Fibroblast of skin of abdomen (primary cell): ENCODE data around the gene AFF4.

Source experiments
- DNase-seq: peaks from one replicate; pipeline ENCODE4 v3.0.0-alpha.2; 2013

The AFF4 gene

GRCh38 chr5:132854301-132854700 lies 109.1 kb downstream of the AFF4 start:
- DNase-seq, result no peak

GRCh38 chr5:132853790-132854189 lies 109.6 kb downstream of the AFF4 start:
- DNase-seq, result no peak

DNA sequence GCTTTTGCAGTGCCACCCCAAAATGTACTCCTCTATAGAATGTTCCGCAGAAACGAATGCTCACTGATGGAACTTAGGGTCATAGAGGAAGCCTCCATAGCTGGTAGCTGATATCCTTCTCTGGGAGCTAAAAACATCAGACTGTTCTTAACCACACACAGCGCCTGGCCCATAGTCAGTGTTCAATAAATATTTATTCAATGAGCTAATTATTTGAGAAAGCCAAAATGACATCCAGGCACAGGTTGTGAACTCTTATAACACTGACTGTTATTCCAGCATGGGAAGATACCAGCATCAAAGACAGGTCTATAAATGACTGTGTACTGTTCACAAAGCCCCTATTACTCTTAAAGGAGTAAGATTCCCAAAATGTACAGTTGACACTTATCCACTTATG lies 110.1 kb downstream of the AFF4 start:
- DNase-seq, result no peak

DNA sequence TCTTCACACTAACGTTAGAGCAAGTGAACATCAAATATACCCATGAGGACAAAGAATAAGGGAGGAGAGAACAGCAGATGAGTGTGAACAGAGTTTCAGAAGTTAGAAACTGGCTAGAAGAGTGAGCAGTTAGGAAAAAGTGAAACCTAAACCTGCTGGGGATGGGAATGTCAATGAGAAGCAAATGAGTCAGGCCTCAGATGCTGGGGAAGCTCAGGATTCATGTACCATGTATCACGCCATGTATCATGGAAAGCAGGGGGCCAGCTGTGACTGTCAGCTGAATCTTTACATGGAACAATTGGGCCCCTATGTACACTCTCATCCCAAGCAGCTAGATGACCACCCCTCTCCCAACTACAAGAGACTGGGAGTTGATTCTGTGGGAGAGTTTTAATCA lies 113.4 kb downstream of the AFF4 start:
- DNase-seq, result peak; percentile 55

DNA sequence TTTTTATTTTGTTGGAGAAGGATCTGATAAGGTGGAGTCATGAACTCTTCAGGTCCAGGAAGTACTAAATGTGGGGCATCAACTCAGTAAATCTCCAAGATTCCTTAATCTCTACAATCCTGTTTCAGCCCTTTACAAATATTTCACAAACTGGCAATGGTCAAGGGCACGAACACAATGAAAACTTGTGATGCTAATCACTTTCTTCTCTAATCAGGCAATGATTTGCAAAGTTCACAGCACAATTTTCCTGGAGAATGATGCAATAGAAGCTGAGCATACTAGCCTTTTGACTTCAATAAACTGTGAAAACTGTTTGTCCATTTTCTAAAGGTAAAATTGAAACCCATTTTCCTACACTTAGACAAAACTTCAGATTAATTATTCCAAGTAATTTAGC lies 114.1 kb downstream of the AFF4 start:
- no peak for DNase-seq

DNA sequence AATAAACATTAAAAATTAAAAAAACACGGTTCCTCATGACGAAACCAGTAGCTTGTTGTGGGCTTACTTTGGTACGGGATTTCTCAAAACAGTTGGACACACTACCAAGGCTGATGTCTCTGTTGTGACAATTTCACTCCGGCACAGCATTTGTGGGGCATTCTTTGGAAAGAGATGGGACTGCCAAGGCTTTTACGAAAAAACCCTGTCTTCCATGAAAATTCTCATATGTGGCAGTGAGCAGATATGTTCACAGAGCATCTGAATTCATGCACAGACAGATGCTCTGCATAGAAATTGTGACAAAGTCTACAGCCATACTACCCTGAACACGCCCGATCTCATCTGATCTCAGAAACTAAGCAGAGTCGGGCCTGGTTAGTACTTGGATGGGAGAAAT lies 115.2 kb downstream of the AFF4 start:
- no peak for DNase-seq

DNA sequence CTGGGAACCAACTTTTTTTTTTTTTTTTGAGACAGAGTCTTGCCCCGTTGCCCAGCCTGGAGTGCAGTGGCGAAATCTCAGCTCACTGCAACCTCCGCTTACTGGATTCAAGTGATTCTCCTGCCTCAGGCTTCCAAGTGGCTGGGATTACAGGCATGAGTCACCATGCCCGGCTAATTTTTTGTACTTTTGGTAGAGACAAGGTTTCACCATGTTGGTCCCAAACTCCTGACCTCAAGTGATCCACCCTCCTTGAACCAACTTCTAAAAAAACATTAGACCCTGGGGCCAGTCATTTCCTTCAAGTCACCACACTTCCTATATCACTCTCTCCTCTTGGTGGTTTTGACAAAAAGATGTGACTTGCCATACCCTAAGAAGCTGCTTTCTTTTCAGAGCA lies 122.1 kb downstream of the AFF4 start:
- DNase-seq, result no peak

GRCh38 chr5:132840896-132841295 lies 122.5 kb downstream of the AFF4 start:
- no peak for DNase-seq

- DNase-seq, result no peak
Measured at GRCh38 chr5:132840313-132840712, 123.1 kb downstream of the AFF4 start.

DNA sequence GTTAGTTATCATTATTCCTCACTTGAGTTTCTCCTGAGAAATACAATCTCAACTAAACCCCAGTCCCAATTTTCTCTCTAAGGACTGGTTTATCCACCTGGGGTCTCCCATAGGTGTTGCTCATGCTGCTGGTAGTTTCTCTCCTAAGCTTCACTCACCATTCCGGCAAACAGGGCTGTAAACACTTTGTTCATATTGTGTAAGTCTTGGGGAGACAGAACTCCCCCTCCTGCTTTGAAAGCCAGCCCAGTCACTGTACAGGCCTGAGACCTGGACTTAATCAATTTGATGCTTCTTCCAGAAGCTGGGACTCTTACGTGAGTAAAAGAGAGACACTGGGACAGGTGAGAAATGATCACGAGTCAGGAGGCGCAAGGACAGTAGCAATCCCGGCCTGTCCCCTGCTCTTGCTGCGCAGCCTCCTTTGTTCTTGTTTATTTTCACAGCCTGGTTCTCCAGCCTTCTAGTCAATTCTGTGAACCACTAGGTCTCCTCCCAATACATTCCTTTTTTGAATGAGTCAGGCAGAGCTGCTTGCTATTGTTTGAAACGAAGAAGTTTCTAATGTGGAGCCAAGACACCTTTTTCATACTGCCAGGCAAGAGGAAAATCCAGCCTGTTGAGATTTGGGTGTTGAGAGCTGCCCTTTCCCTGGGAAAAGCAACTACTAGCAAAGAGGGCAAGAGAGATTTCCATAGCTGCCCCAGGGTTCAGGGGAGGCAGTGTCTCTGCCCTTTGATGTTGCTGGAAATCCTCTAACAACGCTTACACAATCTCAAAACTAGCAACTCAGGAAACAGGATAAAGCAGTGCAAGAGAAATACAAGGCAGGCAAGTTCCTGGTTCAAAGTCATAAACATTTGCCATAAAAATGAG lies 123.8 kb downstream of the AFF4 start:
- peak; percentile 54 for DNase-seq

DNA sequence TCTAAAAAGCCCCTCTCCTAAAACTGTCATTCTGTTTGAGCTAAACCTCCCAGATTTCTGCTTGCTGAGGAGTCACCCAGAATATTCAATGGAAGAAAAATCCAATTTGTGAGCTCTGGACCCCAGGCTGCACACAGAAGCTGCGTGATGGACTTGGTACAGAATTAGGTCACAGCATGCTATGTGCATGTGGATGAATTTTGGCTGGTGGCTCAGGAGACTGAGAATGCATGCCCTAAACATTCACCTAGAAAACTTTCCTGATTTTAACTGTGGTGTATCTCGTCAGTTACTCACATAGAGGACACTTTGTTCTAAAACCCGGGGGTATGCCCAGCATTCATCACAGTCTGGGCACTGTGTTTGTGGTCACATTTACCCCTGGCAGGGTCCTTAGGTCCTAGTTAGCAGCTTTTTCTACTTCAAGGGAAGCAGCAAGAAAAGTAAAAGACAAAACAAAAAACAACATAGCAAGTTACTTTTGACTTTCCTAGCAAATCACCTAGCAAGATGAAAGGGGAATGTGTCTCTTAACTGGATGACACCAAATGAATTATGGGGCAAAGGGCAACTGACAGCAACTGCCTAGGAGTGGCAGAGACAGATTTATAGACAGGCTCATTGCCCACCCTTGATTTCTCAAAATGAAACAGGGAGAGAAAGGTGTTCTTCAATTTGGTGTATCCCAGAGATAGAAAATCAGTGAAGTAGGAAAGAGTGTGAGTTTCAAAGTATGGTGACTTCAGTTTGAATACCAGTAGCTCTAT lies 124.7 kb downstream of the AFF4 start:
- no peak for DNase-seq

DNA sequence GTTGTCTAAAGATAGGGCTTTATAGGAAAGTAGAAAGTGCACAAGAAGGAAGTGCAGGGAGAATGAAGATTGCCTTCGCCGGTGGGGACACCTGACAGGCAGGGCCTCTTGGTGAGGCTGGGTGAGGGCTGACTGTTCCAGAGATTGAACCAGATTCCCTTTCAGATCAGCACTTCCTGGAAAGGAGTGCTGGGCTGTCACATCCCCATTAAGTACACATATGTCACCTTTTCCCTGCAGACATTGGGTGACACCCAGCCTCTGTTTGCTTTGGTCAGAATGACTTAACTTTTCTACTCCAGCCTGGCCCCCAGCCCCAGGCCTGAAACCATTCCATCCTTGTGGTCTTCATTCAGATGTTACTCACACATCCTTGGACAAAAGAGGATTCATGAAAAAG lies 125.6 kb downstream of the AFF4 start:
- DNase-seq, result no peak

DNA sequence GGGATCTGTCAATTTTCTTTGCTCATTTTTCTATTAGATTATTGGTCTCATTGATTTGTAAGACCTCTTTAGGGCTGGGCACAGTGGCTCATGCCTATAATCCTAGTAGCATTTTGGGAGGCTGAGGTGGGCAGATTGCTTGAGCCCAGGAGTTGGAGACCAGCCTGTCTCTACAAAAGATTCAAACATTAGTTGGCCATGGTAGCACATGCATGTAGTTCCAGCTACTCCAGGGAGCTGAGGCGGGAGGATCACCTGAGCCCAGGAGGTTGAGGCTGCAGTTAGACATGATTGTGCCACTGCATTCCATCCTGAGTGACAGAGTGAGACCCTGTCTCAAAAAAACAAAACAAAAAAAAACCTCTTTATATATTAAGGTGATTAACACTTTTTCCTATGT lies 126.6 kb downstream of the AFF4 start:
- no peak for DNase-seq

- no peak for DNase-seq
Measured at GRCh38 chr5:132834057-132834456, 129.4 kb downstream of the AFF4 start.

GRCh38 chr5:132832612-132833011 lies 130.8 kb downstream of the AFF4 start:
- no peak for DNase-seq

DNA sequence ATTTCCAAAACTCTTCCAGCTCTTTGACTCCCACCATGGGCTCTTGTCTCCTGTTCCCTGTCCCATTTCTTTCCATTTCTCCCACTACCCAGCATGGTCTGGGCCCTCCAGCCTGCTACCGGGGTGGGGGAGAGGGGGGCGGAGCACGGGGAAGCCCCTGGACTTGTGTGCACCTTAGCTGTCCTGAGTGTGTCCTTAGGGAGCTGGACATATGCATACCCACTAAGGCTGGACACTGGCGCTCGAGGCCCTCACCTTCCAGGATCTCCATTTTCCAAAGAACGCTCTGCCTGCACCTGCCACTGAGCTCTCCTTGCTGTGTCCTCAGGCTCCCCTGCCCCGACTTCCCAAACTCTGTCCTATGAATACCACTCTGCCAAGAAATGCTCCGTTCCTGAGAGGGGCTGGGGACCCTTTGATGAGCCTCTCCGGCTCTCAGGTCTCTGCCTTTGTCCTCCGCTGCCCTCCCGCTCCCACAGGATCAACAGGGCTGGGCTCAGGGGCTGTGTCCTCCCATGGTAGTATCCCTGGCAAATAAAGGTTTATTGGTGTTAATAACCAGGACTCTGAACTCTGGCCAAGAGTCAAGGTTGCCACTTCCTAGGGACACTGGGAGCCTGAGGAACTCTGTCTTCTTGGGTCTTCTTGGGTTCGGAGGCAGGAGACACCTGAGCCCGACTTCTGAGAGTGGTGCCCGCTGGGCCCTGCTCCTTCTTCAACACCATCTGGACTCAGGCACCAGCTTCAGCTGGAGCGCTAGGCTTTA lies 132.2 kb downstream of the AFF4 start:
- DNase-seq, result no peak

GRCh38 chr5:132830436-132831094 lies 132.9 kb downstream of the AFF4 start, which contains the start of gene SHROOM1:
TSS of gene SHROOM1 (minus strand) at chr5:132830647. CDS start at chr5:132826140, 4,507 bp downstream.
- DNase-seq, result no peak

- peak; percentile 63 for DNase-seq
Measured at GRCh38 chr5:132829742-132830435, 133.5 kb downstream of the AFF4 start.

- no peak for DNase-seq
Measured at GRCh38 chr5:132828846-132829494, 134.5 kb downstream of the AFF4 start.

DNA sequence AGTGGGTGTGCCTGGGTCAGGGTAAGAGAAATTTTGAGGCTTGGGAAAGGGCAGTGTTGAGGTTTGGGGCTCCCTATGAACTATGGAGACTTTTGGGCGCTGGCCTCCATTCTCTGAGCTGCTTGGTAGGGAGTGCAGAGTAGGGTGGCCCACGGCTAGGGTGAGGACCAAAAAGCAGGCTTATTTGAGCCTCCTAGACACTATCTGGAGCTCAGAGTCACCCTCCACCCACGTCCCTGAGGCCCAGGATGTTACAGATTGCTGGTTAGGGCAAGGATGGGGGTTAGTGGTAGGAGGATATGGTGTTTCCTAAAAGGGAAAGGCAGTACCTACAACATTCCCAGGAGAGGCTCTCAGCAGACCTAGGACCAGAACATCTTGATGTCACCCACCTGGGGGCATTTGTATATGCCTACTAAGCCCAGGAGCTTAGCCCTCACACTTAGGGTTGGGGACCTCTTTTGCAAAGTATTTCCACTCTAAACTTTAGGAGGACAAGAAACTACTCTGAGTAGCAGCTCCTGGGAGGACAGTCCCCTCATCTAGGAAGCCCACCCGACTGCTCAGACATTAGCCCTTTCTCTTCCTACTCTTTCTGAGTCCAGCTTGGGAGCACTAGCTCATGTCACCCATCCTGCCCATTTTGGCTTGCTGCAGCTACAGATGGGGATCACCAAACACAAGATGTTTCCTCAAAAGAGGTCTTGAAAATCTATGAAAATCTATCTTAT lies 135.3 kb downstream of the AFF4 start:
- DNase-seq, result no peak
